GM21390 (cell line): Measurements from ENCODE around the gene ACAP1.

ENCODE experiments used
- ATAC-seq: cut with Tn5 transposase; IDR thresholded peaks from one replicate; pipeline ENCODE4 v1.9.1; 2021; ENCODE audit not compliant: unreplicated experiment

ACAP1 gene

DNA sequence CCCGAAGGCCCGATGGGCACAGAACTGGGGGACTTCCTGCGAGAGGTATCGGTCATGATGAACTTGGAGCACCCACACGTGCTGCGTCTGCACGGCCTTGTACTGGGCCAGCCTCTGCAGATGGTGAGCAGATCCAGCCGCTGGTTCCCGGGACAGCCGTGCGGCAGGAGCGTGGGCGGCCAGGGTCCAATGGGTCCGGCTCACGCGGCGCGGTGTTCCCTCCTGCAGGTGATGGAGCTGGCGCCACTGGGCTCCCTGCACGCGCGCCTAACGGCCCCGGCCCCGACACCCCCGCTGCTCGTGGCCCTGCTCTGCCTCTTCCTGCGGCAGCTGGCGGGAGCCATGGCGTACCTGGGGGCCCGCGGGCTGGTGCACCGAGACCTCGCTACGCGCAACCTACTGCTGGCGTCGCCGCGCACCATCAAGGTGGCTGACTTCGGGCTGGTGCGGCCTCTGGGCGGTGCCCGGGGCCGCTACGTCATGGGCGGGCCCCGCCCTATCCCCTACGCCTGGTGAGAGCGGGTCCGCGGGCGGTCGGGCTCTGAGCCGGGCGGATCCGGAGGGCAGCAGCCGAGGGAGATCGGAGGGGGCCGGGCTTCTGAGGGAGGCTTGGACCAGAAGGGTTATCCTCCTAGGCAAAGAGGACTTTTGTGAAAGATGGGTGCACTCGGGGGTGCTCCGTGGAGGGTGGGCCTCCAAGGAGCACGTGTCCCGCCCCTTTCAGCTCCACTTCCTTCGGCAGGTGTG, 47.6 kb downstream of the ACAP1 start:
- ATAC-seq: peak; percentile 64

- no peak for ATAC-seq
Measured at GRCh38 chr17:7384489-7385081, 48.3 kb downstream of the ACAP1 start.

GRCh38 chr17:7388856-7389255, 52.5 kb downstream of the ACAP1 start:
- ATAC-seq: no peak

DNA sequence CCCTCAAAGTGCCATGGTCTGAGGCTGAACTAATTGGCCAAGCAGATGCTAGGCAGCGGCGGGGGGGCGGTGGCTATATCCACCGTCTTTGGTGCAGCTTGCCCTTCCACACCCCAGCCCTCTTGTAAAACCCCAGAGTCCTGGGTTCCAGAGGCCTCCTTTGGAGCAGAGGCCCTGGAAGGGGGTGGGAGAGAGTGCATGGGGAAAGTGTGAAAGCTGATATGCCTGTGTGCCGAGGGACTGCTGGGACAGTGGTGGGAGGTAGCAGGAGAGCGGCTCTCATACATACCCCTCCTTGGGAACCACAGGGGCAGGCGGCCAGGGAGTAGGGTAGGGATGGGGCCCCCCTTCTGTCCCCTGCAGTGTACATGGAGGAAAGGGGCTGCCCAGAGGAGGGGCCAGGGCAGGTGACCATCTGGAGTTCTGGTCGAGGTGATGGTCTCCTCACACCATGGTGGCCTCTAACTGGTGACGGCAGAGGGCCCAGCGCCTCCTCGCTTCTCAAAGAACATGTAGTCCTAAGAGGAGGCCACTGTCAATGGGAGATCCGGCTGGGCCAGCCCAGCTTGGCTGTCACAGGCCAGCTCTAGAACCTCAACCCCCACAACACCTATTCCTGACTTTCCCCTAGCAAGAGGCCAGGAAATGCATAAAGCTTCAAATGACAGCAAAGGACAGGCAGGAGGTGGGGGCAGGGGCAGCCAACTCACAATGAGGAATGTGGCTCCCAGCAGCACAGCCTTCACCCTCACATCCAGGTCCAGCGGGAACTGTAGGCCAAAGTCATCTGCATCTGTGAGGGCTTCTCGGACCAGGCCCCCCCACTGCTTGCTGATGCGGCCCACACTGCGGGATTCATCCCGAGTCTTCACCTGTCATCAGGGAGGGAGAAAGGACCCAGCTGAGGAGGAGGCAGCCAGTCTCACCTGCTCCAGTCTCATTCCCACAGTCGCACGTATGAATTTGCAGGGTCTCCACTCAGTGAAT, 53.9 kb downstream of the ACAP1 start:
- ATAC-seq: no peak

DNA sequence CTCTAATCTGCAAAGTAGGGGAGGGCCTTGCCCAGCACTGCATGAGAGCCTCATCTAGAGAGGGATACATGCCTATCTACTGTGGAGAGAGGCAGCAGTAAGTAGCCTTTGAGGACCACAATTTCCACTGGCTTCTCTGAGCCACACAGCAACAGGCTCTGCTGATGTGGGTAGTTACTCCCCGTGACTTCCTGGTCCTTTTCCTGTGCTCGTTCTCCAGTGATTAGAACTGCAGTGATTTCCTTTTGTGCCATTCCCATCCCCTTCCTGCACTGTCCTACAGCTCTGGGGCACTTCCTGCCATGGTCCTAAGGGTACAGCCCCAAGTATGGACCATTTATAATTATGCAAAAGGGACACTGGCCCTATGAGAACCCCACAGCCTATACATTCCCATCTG, 55.0 kb downstream of the ACAP1 start:
- ATAC-seq: no peak

- no peak for ATAC-seq
Measured at GRCh38 chr17:7392696-7393612, 56.6 kb downstream of the ACAP1 start.

- peak; percentile 32 for ATAC-seq
Measured at GRCh38 chr17:7393613-7394451, 57.5 kb downstream of the ACAP1 start.

- ATAC-seq: peak; percentile 83
Measured at GRCh38 chr17:7394452-7395191, 58.3 kb downstream of the ACAP1 start, which contains the start of gene PLSCR3. Gene PLSCR3 (minus strand): TSS chr17:7394525. CDS start chr17:7394110, 415 bp downstream.

DNA sequence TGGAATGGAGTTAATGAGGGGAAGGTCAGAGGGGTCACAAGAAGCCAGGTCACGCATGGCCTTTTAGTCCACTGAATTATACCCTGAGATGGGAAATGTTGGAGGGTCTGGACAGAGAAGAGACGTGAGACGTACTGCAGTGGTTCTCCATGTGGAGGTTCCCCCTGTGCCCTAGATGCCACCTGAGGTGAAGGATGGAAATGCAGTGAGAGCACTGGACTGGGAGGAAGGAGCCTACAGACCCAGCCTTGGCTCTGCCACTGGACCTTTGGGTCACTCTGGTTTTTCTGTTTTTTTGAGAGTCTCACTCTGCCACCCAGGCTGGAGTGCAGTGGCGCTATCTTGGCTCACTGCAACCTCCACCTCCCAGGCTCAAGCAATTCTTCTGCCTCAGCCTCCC, 59.8 kb downstream of the ACAP1 start:
- no peak for ATAC-seq

DNA sequence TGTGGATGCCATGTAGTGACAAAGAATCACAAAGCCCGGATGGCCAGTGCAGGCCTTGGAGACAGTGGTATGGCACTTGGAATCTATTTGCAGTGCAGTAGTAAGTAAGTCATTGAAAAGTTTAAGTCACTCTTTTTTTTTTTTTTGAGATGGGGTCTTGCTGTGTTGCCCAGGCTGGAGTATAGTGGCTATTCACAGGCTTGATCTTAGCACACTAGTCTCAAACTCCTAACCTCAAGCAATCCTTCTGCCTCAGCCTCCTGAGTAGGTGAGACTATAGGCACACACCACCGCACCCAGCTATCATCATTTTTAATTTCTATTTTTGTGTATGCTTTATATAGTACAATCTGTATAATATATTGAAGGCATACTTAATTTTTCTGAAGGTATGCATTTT, 62.3 kb downstream of the ACAP1 start:
- ATAC-seq: no peak
